ACHN (cell line): ENCODE results near the gene AP2M1.

Experiments used
- DNase-seq: peaks from one replicate; pipeline ENCODE4 v3.0.0-alpha.2; 2015
- in situ Hi-C: cut with HindIII; loops from 2 replicates; pipeline ENCODE4 v1.10.0; 2017; ENCODE audit warnings: low sequenced_read_pairs, low pct_ligation_motif_present, low pct_unique_long_range_greater_than_20kb

Gene AP2M1

DNA sequence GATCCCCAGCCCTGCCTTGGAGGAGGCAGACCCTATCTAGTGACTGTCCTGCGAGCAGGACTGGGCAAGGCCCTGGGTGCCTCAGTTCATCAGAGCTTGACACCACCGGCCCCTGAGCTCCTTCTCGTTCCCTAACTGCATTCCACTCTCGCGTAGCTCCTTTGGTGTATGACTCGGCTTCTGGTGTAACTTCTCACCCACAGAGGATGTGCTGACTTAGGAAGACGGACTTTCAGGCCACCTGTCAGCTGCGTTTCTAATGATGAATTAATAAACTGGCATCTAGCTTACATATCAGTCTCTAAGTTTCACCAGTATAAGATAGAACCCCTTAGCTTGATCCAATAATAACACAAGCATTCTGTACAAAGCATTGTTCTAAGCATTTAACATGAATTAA is 28.9 kb downstream of the AP2M1 start:
- no peak for DNase-seq
- in situ Hi-C loops, result no loop called here

DNA sequence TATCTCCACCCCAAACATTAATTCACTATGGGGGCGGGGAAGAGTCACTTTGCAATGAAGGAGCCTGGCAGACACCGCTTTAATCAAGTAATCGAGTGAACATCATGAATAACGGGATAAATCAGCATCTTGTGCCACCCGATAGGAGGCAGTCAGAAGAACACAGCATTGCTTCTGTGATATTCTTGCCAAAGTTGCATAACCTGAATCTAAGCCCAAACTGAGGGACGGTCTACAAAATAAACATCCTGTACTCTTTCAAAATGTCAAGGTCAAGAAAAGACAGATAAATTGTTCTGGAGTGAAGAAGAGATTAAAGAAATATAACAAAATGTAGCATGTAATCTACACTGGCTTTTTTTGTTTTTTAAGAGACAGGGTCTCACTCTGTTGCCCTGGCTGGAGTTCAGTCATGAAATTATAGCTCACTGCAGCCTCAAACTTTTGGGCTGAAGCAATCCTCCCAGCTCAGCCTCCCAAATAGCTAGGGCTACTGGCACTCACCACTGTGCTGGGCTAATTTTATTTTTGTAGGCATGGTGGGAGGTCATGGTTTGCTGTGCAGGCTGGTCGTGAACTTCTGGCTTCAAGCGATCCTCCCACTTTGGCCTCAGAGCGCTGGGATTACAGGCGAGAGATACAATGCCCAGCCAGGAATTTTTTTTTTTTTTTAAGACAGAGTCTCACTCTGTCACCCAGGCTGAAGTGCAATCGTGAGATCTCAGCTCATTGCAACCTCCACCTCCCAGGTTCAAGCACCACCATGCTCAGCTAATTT is 34.7 kb downstream of the AP2M1 start:
- in situ Hi-C loops, result no loop called here
- no peak for DNase-seq

DNA sequence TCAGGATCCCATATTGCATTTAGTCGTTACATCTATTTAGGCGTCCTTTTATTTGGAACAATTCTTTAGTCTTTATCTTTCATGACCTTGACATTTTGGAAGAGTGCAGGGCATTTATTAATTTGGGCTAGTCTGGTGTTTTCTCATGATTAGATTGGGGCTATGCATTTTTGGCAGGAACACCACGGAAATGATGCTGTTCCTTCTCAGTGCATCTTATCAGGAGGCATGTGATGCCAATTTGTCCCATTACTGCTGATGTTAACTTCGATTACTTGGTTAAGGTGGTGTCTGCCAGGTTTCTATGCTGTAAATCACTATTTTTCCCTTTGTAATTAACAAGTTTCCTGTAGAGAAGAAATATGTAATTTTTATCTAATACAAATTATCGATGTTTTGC is 36.6 kb downstream of the AP2M1 start:
- DNase-seq, result no peak
- in situ Hi-C loops, result no loop called here

DNA sequence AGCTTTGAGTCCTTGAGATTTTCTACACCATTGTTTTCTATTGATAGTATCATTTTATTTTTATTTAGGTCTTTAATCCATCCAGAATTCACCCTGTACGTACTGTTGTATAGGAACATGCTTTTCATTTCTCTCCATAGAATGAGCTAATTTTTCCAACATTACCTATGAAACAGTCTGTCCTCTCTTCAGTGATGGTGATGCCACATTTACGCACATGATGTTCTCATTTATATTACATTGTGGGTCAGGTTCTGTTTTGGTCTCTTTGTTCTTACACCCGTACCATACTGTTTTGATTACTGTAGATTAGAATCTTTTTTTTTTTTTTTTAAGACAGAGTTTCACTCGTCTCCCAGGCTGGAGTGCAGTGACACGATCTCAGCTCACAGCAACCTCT is 37.1 kb downstream of the AP2M1 start:
- in situ Hi-C loops, result no loop called here
- no peak for DNase-seq

DNA sequence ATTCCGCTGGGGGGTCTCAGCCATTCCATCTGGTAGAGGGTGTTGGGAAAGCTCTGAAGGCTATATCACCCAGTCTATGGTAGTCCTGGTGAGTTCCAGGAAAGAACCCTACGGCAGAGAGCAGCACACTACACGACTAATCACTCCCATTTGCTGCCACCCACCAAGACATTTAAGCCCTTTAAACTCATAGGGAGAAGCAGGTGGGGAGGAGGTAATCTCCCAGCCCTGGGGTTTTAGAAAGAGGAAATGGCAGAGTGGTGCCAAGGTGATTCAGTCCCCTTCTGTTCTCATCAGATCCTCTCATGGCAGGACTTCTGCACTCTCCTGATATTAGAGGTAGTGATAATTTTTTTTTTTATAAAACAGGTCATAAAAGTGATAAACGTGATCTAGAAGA is 44.2 kb downstream of the AP2M1 start:
- no peak for DNase-seq
- in situ Hi-C loops, result no loop called here

DNA sequence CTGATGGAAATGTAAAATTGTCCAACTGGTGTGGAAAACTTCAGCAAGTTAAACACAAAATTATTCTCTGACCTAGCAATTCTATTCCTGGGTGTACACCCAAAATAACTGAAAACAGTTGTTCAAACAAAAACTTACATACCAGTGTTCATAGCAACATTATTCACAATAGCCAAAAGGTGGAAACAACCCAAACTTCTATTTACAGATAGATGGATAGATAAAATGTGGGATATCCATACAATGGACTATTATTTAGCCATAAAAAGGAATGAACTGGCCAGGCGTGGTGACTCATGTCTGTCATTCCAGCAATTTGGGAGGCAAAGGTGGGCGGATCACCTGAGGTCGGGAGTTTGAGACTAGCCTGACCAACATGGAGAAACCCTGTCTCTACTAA is 47.9 kb downstream of the AP2M1 start:
- DNase-seq, result no peak
- in situ Hi-C loops, result no loop called here

DNA sequence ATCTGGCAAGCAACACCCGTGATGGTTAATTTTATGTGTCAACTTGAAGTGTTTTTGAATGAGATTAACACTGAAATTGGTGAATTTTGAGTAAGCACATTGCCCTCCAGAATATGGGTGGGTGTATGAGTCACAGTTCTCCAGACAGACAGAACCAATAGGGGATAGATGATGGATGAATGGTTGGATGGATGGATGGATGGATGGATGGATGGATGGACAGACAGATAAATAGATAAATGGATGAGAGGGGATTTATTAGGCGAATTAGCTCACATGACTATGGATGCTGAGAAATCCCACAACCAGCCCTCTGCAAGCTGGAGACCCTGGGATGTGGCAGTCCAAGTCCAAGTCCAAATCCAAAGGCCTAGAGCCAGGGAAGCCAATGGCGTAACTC is 49.3 kb downstream of the AP2M1 start:
- no peak for DNase-seq
- in situ Hi-C loops, result no loop called here

DNA sequence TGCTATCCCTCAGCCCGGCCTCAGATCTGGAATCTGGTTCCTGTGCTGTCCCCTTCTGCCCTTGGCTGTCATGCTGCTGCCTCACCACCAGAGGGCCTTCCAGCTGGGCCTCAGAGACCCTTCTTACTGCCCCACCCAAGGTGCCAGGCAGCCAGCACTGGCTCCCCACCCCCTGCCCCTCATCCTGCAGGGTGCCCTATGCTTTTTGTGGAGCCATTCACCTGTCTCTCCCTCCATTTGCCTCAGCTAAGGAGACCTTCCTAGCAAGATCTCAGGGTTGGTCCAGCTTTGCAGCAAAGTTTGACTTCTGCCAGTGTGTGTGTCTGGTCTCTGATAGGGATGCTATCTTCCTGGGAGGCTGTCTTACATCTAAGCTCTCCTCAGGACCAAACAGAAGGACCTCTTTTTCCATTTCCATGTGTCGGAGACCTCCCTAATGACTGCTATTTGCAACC is 52.9 kb downstream of the AP2M1 start:
- in situ Hi-C loops, result no loop called here
- peak; percentile 36 for DNase-seq

DNA sequence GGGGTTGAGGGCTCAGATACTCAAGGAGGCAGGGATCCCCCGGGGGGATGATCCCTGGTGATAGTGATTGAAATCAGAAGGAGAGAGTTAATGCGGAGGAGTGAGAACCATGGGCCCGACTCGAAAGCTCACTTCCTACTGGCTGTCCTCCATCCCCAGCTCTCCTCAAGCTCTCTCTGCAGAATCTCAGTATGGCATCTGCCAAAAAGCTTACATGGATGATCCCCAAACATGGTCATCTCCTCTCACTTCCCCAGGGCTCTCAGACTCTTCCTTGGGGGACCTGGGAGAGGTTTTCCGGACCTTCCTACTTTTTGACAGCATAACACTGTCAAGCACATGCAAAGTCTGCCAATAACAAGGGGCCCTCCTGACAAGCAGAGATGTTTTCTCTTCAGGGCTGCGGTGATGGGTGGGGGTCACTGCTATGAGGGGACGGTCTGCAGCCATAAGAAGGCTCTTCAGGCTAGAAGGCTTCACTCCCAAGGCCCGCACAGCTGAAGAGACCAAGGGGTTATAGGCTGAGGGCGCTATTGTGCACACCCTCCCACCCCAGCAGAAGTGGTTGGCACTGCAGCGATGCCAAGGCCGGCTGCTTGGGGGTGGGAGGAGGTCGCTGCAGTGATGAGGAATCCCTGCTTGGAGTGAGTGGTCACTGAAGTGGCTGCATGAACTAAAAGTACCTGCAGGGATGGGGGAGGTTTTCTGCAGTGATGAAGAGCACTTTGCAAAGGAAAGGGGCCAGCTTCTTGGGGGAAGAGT is 53.9 kb downstream of the AP2M1 start:
- in situ Hi-C loops, result no loop called here
- no peak for DNase-seq

DNA sequence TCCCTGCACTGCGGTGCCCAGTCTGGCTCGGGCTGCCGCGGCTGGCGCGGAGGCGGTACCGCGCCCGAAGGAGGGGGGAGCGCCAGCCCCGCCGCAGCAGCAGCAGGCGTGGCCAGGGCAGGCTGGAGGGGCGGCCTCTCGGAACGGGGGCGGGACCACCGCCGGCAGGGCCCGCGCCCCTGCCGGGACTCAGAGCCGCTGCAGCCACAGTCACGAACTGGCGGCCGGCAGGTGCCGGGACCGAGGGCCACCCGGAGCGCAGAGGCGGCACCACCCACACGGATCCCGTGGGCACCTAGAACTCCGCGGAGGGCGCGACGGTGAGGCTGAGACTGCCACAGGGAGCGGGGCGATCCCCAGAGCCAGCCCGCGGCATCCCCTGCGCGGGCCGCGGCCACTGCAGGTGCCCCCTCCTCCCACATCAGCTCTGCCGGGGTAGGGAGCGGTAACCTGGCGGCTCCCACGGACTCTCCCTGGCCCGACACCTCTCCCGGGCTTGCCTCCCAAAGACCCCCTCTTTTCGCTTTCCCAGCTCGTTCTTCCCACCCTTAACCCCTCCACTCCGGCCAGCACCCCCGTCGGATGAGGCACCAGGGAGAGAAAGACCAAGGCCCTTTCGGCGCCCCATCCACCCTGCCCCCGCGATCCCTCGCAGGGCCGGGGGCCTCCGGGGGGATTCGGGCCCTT is 54.9 kb downstream of the AP2M1 start, which contains the start of gene VWA5B2:
VWA5B2 (plus strand) TSS at position 192 of the 687 bp plus-strand sequence. CDS start 944 bp downstream, outside the sequence.
- in situ Hi-C loops, result no loop called here
- DNase-seq, result peak; percentile 74

DNA sequence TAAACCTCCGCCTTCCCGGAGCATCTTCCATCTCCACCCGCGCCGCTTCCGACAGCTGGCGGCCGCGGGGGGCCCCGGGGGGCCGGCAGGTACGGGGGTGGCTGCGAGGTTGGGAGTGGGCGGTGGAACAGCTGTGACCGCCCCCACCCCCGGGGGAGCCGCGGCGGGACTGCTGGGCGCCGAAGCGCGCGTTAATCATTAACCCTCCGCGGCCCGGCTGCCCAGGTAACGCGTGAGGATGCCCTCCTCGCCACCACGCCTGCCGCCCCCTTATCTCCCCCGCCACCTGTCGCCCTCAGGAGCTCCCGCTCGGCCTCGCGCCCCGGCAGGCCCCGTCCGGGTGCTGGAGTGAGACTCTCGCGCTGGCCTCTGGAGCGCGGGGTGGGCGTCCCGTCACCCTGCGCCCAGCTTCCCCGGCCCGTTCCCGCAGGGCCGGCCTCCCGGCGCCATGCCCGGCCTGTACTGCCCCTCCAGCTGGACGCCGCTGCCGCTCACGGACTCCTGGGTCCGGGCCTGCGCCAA is 55.5 kb downstream of the AP2M1 start:
- in situ Hi-C loops, result no loop called here
- no peak for DNase-seq

DNA sequence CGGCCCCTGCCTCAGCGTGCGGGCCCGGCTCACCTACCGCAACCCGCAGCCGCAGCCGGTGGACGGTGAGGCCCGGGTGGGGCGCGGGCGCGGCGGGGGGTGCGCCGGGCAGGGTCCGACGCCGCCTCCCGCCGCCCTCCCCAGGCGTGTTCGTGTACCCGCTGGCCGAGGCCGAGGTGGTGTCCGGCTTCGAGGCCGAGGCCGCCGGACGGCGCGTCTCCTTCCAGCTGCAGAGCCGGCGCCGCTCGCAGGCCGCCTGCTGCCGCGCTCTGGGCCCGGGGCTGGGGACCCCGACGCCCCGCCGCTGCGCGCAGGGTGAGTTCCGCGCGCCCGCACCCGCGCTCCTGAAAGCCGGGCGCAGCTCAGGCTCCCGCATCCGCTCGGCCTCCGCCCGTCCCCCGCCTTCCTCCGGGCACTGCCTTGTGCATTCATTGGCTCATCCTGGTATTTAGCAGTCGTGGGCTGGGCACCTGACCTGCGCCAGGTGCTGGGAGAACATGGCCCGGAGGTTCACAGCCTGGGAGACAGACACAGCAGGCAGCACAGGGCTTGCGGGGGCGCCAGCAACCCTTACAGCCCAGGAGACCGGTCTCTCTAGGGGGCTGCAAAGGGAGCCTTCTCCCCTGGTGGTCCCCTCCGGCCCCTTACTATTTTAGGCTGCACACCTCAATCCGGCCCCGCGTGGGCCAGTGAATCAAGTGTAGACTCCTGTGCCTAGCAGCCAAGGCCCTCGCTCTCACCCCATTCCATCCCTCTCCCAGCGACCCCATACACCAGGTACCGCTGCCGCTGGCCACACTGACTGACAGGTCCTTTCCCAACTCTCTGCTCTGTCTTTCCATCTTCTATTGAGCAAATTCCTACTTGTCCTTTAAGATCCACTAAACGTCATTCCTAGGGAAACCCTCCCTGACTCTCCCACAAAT is 56.2 kb downstream of the AP2M1 start:
- in situ Hi-C loops, result no loop called here
- DNase-seq, result no peak

DNA sequence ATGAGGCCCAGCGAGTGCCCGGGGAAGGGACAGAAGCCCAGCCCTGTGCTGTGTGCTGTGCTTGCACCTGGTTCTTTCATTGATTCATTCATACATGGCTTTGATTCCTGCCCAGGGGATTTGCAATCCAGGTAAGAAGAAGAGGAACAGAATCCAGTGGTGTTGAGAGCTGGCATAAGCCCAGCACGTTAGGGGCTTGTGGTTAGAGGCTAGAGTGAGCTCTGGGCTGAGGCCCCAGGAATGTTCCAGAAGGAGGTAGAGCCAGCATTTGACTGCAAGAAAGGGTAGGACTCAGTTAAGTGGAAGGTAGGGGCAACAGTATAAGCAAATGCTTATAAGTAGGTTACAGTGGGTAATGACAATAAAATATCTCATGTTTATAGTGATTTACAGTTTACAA is 57.0 kb downstream of the AP2M1 start:
- in situ Hi-C loops, result no loop called here
- DNase-seq, result no peak

DNA sequence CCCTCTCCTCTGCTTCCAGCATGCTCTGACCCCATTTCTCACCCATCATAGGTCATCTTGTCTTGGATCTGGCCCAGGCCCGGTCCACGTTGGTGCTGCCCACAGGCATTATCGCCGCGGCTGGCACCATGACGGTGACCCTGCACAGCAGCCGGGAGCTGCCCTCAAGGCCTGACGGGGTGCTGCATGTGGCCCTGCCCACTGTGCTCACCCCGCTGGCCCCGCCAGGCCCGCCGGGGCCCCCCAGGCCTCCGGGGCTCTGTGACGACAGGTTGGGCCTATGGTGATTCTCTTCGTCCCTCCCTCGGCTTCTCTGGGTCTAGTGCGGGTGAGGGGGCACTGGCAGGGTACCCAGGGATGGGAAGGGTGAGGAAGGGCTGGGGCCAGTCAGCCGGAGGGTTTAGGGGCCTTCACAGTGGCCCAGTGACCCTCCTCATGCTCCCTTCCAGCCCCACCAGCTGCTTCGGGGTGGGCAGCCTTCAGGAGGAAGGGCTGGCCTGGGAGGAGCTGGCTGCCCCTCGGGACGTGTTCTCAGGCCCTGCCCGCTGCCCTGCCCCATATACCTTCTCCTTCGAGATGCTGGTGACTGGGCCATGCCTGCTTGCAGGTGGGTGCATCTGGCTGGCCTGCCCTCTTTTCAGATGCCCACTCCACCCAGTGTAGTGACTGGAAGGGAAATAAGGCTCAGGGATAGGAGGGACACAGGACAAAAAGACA is 58.6 kb downstream of the AP2M1 start:
- no peak for DNase-seq
- in situ Hi-C loops, result no loop called here
